ENCODE data around the gene FBXO8.

- TF ChIP-seq CTCF (IDR thresholded peaks at IDR 0.05) (no peak), EP300 (IDR thresholded peaks at IDR 0.05) (no peak), MAFK (IDR thresholded peaks at IDR 0.05; ENCODE audit: partially characterized antibody) (no peak), REST (IDR thresholded peaks at IDR 0.05) (no peak), HDAC2 (IDR thresholded peaks at IDR 0.05) (no peak), KDM5A (IDR thresholded peaks at IDR 0.05) (no peak), POLR2AphosphoS2 (conservative IDR thresholded peaks at IDR 0.05; ENCODE audit: low read length) (no peak)
These were observed 54.5 kb downstream of the FBXO8 start for GRCh38 chr4:174228988-174229387.
